ENCODE results near the gene SLC6A20. TPM values are rescaled to one million over a fixed set of nuclear protein-coding genes. Genes with fewer than 3 reads are reported as not detected.

SLC6A20 gene
- total RNA-seq, 1 experiment from 2014 or later: 0.89 TPM

DNA sequence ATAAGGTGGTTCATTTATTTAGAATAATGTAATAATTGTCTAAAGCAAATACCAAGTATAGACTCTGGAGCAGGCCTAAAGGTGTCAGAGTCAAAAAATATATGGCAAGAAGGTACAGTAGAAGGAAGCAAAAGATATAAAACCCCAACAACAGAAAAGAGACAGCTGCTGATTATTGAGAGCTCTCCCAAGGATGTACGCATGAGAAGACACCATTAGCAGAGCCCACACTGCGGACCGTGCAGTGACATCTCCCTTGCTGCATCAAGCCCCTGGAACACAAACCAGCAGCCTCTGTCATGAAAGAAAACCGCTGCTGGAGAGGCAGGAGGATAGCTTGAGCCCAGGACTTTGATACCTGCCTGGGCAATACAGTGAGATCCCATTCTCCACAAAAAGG, 18.0 kb upstream of the SLC6A20 start:
- Histone ChIP-seq H3K4me2 (ENCODE audit: low read length) (no peak overlapping the region), H3K36me3 (ENCODE audit: control insufficient read depth in 1 of 2, insufficient read depth in 2 of 2, low read length in 2 of 2) (no peaks in the 10 kb centered on the region), H3K4me3 (replicated peaks in 1 of 2; ENCODE audit: low read depth in 1 of 2, low read length in 2 of 2) (no peak overlapping the region), H2AFZ (ENCODE audit: low read depth, low read length, poor library complexity, severe bottlenecking) (no peak overlapping the region), H3K79me2 (ENCODE audit: insufficient read depth, low read length) (no peaks in the 10 kb centered on the region), H4K20me1 (ENCODE audit: insufficient read depth) (no peaks in the 10 kb centered on the region), H3K9me3 (ENCODE audit: control insufficient read depth in 1 of 2, insufficient read depth in 1 of 2, low read depth in 1 of 2, low read length in 2 of 2) (peaks cover 0 to 3% of the 10 kb centered on the region in 2 experiments; a peak in 1 of 4 replicates), H3K4me1 (ENCODE audit: control insufficient read depth in 1 of 2, insufficient read depth in 2 of 2, low read length in 2 of 2) (peaks cover 31 to 37% of the 10 kb centered on the region in 2 experiments), H3K9ac (ENCODE audit: low read length) (no peak overlapping the region), H3K27ac (ENCODE audit: low read depth, low read length) (no peak overlapping the region), H3K9me2 (ENCODE audit: insufficient read depth) (no peaks in the 10 kb centered on the region), H3K27me3 (ENCODE audit: insufficient read depth, low read length) (no peaks in the 10 kb centered on the region)
- ChIA-PET RAD21 (ENCODE audit: low non-redundant PET in 1 of 2, low total read pairs in 2 of 2, uncharacterized antibody in 2 of 2, unreplicated experiment in 2 of 2) (no interaction called here), POLR2A (no interaction called here), CTCF (no interaction called here)
- ATAC-seq (no peak), DNase-seq (ENCODE audit: low read depth, low spot score) (no peak)
- intact Hi-C loops (cut with micrococcal nuclease): no loop called here
- no peak for TF ChIP-seq POLR2AphosphoS5 (IDR thresholded peaks at IDR 0.05; ENCODE audit: low read depth, low read length)
- no peak for TF ChIP-seq EGR1 (IDR thresholded peaks at IDR 0.05; ENCODE audit: low read depth)
- TF ChIP-seq POLR2A (IDR thresholded peaks at IDR 0.05; ENCODE audit: borderline replicate concordance, extremely low read depth, insufficient read depth, insufficient read length): no peak
- TF ChIP-seq, protein P1, sequence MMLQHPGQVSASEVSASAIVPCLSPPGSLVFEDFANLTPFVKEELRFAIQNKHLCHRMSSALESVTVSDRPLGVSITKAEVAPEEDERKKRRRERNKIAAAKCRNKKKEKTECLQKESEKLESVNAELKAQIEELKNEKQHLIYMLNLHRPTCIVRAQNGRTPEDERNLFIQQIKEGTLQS (IDR thresholded peaks at IDR 0.05): no peak
- no peak for TF ChIP-seq RAD21 (IDR thresholded peaks at IDR 0.05; ENCODE audit: low read depth)
- no peak for TF ChIP-seq SIN3A (IDR thresholded peaks at IDR 0.05; ENCODE audit: low read depth)
- no peak for TF ChIP-seq FOSL1 (IDR thresholded peaks at IDR 0.05; ENCODE audit: low read depth)
- TF ChIP-seq, protein P2, sequence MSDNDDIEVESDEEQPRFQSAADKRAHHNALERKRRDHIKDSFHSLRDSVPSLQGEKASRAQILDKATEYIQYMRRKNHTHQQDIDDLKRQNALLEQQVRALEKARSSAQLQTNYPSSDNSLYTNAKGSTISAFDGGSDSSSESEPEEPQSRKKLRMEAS (IDR thresholded peaks at IDR 0.05): no peak
- no peak for TF ChIP-seq TCF7L2 (IDR thresholded peaks at IDR 0.05; ENCODE audit: borderline replicate concordance, extremely low read depth, insufficient read depth, insufficient read length)
- TF ChIP-seq, protein P3, sequence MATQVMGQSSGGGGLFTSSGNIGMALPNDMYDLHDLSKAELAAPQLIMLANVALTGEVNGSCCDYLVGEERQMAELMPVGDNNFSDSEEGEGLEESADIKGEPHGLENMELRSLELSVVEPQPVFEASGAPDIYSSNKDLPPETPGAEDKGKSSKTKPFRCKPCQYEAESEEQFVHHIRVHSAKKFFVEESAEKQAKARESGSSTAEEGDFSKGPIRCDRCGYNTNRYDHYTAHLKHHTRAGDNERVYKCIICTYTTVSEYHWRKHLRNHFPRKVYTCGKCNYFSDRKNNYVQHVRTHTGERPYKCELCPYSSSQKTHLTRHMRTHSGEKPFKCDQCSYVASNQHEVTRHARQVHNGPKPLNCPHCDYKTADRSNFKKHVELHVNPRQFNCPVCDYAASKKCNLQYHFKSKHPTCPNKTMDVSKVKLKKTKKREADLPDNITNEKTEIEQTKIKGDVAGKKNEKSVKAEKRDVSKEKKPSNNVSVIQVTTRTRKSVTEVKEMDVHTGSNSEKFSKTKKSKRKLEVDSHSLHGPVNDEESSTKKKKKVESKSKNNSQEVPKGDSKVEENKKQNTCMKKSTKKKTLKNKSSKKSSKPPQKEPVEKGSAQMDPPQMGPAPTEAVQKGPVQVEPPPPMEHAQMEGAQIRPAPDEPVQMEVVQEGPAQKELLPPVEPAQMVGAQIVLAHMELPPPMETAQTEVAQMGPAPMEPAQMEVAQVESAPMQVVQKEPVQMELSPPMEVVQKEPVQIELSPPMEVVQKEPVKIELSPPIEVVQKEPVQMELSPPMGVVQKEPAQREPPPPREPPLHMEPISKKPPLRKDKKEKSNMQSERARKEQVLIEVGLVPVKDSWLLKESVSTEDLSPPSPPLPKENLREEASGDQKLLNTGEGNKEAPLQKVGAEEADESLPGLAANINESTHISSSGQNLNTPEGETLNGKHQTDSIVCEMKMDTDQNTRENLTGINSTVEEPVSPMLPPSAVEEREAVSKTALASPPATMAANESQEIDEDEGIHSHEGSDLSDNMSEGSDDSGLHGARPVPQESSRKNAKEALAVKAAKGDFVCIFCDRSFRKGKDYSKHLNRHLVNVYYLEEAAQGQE (IDR thresholded peaks at IDR 0.05; ENCODE audit: low read depth): no peak
- TF ChIP-seq ZNF274 (IDR thresholded peaks at IDR 0.05; ENCODE audit: low read depth, low read length): no peak
- TF ChIP-seq, protein P4, sequence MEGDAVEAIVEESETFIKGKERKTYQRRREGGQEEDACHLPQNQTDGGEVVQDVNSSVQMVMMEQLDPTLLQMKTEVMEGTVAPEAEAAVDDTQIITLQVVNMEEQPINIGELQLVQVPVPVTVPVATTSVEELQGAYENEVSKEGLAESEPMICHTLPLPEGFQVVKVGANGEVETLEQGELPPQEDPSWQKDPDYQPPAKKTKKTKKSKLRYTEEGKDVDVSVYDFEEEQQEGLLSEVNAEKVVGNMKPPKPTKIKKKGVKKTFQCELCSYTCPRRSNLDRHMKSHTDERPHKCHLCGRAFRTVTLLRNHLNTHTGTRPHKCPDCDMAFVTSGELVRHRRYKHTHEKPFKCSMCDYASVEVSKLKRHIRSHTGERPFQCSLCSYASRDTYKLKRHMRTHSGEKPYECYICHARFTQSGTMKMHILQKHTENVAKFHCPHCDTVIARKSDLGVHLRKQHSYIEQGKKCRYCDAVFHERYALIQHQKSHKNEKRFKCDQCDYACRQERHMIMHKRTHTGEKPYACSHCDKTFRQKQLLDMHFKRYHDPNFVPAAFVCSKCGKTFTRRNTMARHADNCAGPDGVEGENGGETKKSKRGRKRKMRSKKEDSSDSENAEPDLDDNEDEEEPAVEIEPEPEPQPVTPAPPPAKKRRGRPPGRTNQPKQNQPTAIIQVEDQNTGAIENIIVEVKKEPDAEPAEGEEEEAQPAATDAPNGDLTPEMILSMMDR (IDR thresholded peaks at IDR 0.05 in 2 of 3, conservative IDR thresholded peaks at IDR 0.05 in 1 of 3; ENCODE audit: borderline replicate concordance in 1 of 3, insufficient read depth in 1 of 3, low read depth in 2 of 3, low read length in 2 of 3): no peak
- BruUV-seq (replicated peaks): no TSS peak
